ENCODE measurements around the gene CNFN.

The CNFN gene

GRCh38 chr19:42360787-42361544 is 29.1 kb downstream of the CNFN start:
- Histone ChIP-seq H4K20me1 (ENCODE audit: insufficient read depth, low read length) (no peaks in the 10 kb centered on the region; the same call in 1 of the 2 replicates), H3K4me2 (ENCODE audit: insufficient read depth, low read length) (no peak overlapping the region), H2AFZ (ENCODE audit: low read depth, low read length) (no peak overlapping the region), H3K9ac (ENCODE audit: low read depth, low read length) (no peak overlapping the region), H3K9me3 (ENCODE audit: insufficient read depth, low read length, severe bottlenecking) (no peaks in the 10 kb centered on the region), H3K36me3 (ENCODE audit: insufficient read depth, low read length) (peaks cover 38% of the 10 kb centered on the region), H3K27ac (ENCODE audit: low read length) (no peak overlapping the region), H3K4me3 (ENCODE audit: low read depth in 1 of 2, low read length in 2 of 2) (no peak overlapping the region), H3K4me1 (ENCODE audit: insufficient read depth, low read length) (no peaks in the 10 kb centered on the region), H3K79me2 (ENCODE audit: insufficient read depth, low read length) (no peaks in the 10 kb centered on the region), H3K27me3 (ENCODE audit: insufficient read depth, low read length, poor library complexity) (no peaks in the 10 kb centered on the region)
- ATAC-seq (ENCODE audit: insufficient read depth, low read depth) (no peak), DNase-seq (no peak)
- no peak for TF ChIP-seq EZH2 (IDR thresholded peaks at IDR 0.05; ENCODE audit: borderline replicate concordance, low read depth, low read length, severe bottlenecking)
- no peak for TF ChIP-seq CTCF (IDR thresholded peaks at IDR 0.05; ENCODE audit: borderline replicate concordance, extremely low read depth, low read length, poor library complexity, severe bottlenecking)

- Histone ChIP-seq H2AFZ (ENCODE audit: low read depth, low read length) (no peak overlapping the region), H3K4me3 (ENCODE audit: low read depth in 1 of 2, low read length in 2 of 2) (no peak overlapping the region), H4K20me1 (ENCODE audit: insufficient read depth, low read length) (no peaks in the 10 kb centered on the region), H3K9me3 (ENCODE audit: insufficient read depth, low read length, severe bottlenecking) (no peaks in the 10 kb centered on the region), H3K9ac (ENCODE audit: low read depth, low read length) (no peak overlapping the region), H3K4me1 (ENCODE audit: insufficient read depth, low read length) (no peaks in the 10 kb centered on the region), H3K4me2 (ENCODE audit: insufficient read depth, low read length) (no peak overlapping the region), H3K27me3 (ENCODE audit: insufficient read depth, low read length, poor library complexity) (no peaks in the 10 kb centered on the region), H3K36me3 (ENCODE audit: insufficient read depth, low read length) (peaks cover 43% of the 10 kb centered on the region), H3K79me2 (ENCODE audit: insufficient read depth, low read length) (no peaks in the 10 kb centered on the region), H3K27ac (ENCODE audit: low read length) (no peak overlapping the region)
- TF ChIP-seq CTCF (IDR thresholded peaks at IDR 0.05; ENCODE audit: borderline replicate concordance, extremely low read depth, low read length, poor library complexity, severe bottlenecking) (no peak), EZH2 (IDR thresholded peaks at IDR 0.05; ENCODE audit: borderline replicate concordance, low read depth, low read length, severe bottlenecking) (no peak)
- ATAC-seq (ENCODE audit: insufficient read depth, low read depth) (no peak), DNase-seq (no peak)
Observed at GRCh38 chr19:42357290-42357689, 32.8 kb downstream of the CNFN start.

GRCh38 chr19:42356686-42357085 is 33.4 kb downstream of the CNFN start:
- DNase-seq, result no peak
- H3K79me2 ChIP-seq (ENCODE audit: insufficient read depth, low read length), result no peaks in the 10 kb centered on the region
- no peak overlapping the region for H3K27ac ChIP-seq (ENCODE audit: low read length)
- H3K4me1 ChIP-seq (ENCODE audit: insufficient read depth, low read length), result no peaks in the 10 kb centered on the region
- peaks cover 45% of the 10 kb centered on the region for H3K36me3 ChIP-seq (ENCODE audit: insufficient read depth, low read length)
- no peaks in the 10 kb centered on the region for H3K9me3 ChIP-seq (ENCODE audit: insufficient read depth, low read length, severe bottlenecking)
- H2AFZ ChIP-seq (ENCODE audit: low read depth, low read length), result no peak overlapping the region
- TF ChIP-seq CTCF (IDR thresholded peaks at IDR 0.05; ENCODE audit: borderline replicate concordance, extremely low read depth, low read length, poor library complexity, severe bottlenecking) (no peak), EZH2 (IDR thresholded peaks at IDR 0.05; ENCODE audit: borderline replicate concordance, low read depth, low read length, severe bottlenecking) (no peak)
- H3K4me3 ChIP-seq (ENCODE audit: low read depth in 1 of 2, low read length in 2 of 2), result no peak overlapping the region
- H3K4me2 ChIP-seq (ENCODE audit: insufficient read depth, low read length), result no peak overlapping the region
- no peak overlapping the region for H3K9ac ChIP-seq (ENCODE audit: low read depth, low read length)
- no peaks in the 10 kb centered on the region for H4K20me1 ChIP-seq (ENCODE audit: insufficient read depth, low read length)
- H3K27me3 ChIP-seq (ENCODE audit: insufficient read depth, low read length, poor library complexity), result no peaks in the 10 kb centered on the region
- ATAC-seq (ENCODE audit: insufficient read depth, low read depth), result no peak

Data from DND-41 (cell line).